DMS 273 (cell line): ENCODE data around the gene WWC2.
"Not testable (repeated sequence)": the region's sequence is repeated elsewhere in the genome, so short reads cannot be mapped to it uniquely, and the experiment has no call there.

Experiments used
- DNase-seq: peaks from one replicate; lab custom pipeline; 2025; ENCODE audit not compliant: unreplicated experiment; lab: John Stamatoyannopoulos, UW

Gene WWC2

GRCh38 chr4:183141997-183142396 lies 42.9 kb downstream of the WWC2 start:
- DNase-seq = peak; percentile 30

GRCh38 chr4:183142571-183143550 lies 43.8 kb downstream of the WWC2 start:
- DNase-seq = peak; percentile 91

GRCh38 chr4:183144787-183145186 lies 45.7 kb downstream of the WWC2 start:
- no peak for DNase-seq

- no peak for DNase-seq
These were observed 46.7 kb downstream of the WWC2 start for GRCh38 chr4:183145773-183146172.

GRCh38 chr4:183146478-183146877 lies 47.4 kb downstream of the WWC2 start:
- DNase-seq = no peak

- DNase-seq = no peak
These were observed 48.1 kb downstream of the WWC2 start for GRCh38 chr4:183147196-183147595.

GRCh38 chr4:183147983-183148382 lies 48.9 kb downstream of the WWC2 start:
- DNase-seq = no peak

- no peak for DNase-seq
These were observed 50.8 kb downstream of the WWC2 start for GRCh38 chr4:183149616-183150539.

GRCh38 chr4:183150664-183151063 lies 51.6 kb downstream of the WWC2 start:
- not testable (repeated sequence) for DNase-seq

- not testable (repeated sequence) for DNase-seq
These were observed 53.2 kb downstream of the WWC2 start for GRCh38 chr4:183152232-183152631.

GRCh38 chr4:183153190-183153916 lies 54.3 kb downstream of the WWC2 start:
- DNase-seq = no peak

GRCh38 chr4:183154701-183155391 lies 55.8 kb downstream of the WWC2 start:
- DNase-seq = no peak

- DNase-seq = no peak
These were observed 56.6 kb downstream of the WWC2 start for GRCh38 chr4:183155450-183156184.

- DNase-seq = peak; percentile 7
These were observed 58.2 kb downstream of the WWC2 start for GRCh38 chr4:183157215-183157614.

GRCh38 chr4:183158062-183158461 lies 59.0 kb downstream of the WWC2 start:
- no peak for DNase-seq

GRCh38 chr4:183161630-183162029 lies 62.6 kb downstream of the WWC2 start:
- no peak for DNase-seq

- DNase-seq = no peak
These were observed 64.1 kb downstream of the WWC2 start for GRCh38 chr4:183163135-183163534.

- DNase-seq = no peak
These were observed 65.9 kb downstream of the WWC2 start for GRCh38 chr4:183164963-183165362.

GRCh38 chr4:183165376-183165775 lies 66.3 kb downstream of the WWC2 start:
- no peak for DNase-seq

- DNase-seq = no peak
These were observed 71.8 kb downstream of the WWC2 start for GRCh38 chr4:183170894-183171293.
